HG03439 (cell line): Measurements from ENCODE around the gene B3GAT1.

Source experiments
- ATAC-seq: cut with Tn5 transposase; IDR thresholded peaks from one replicate; pipeline ENCODE4 v1.9.1; 2021; ENCODE audit warnings: mild to moderate bottlenecking, moderate library complexity; ENCODE audit not compliant: unreplicated experiment

Gene B3GAT1

DNA sequence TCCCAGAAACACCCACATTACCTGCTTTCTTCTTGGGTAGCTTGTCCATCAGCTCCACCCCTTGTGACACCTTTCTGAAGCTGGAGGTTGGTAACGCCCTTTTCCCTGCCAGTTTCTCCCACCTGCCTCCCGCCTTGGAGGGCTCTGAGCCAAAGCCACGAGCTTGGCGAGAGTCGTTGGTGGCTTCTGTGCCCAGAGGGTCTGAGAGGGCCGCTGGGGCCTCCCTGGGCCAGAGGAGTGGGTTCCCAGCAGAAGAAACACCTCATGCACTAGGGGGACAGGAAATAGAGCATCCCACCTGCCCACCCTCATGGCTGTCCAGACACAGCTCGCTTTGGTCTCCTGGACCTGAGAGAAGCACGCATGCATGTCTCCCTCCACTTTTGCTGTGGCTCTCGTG, 37.9 kb downstream of the B3GAT1 start:
- no peak for ATAC-seq

DNA sequence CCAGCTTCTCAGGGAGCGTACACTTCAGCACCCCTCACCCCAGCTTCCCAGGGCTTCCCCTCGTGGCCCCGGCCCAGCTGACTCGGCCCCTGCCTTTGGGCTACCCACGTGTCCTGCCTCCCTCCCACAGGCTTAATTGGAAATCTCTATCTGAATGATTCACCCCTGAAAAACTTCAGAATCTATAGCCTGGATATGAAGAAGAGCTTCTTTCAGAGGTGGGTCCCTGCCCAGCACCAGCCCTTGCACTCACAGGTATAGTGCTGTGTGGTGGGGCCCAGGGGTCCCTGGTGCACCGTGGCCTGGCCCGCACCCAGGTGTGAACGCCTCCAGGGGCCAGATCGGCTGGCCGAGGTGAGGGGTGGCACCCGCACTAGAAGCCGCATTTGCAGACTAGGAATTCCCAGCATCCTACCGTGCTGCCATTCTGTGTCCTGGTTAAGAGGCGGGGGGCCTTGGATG, 38.4 kb downstream of the B3GAT1 start:
- no peak for ATAC-seq

DNA sequence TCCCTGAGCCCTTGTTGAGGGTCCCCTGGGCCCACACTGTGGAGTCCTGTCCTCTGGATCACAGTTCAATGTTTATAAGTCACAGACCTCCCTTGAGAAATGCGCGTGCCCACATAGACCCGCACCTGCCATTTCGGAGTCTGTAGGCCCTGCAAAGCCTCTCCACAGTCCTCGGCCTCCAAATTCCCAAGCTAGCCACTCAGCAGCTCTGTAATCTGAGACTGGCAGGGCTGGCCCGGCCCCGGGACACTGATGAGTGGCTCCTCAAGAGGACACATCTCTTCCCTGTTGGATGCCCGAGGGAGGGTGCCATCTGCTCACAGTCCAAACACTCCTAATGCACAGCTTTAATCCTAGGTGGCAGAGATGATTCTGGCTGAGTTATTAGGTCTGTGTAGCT, 39.1 kb downstream of the B3GAT1 start:
- no peak for ATAC-seq

DNA sequence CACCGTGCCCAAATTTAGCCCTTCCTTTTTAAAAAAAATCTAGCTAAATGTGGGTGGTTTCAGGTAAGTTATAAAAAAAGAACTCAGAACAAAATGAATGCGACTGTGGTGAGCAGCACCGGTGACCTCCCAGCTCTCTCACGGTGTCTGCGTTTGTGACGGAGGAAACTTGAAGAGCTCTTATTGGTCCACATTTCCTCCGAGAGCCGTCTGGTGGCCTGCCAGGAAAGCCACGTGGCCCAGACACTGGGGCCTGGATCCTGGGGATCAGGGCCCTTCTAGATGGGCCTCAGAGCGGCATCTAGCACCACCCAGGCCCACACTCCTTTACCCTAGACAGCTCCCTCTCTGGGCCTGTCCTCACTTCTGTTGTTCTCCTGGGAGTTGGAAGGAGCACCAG, 39.5 kb downstream of the B3GAT1 start:
- no peak for ATAC-seq

DNA sequence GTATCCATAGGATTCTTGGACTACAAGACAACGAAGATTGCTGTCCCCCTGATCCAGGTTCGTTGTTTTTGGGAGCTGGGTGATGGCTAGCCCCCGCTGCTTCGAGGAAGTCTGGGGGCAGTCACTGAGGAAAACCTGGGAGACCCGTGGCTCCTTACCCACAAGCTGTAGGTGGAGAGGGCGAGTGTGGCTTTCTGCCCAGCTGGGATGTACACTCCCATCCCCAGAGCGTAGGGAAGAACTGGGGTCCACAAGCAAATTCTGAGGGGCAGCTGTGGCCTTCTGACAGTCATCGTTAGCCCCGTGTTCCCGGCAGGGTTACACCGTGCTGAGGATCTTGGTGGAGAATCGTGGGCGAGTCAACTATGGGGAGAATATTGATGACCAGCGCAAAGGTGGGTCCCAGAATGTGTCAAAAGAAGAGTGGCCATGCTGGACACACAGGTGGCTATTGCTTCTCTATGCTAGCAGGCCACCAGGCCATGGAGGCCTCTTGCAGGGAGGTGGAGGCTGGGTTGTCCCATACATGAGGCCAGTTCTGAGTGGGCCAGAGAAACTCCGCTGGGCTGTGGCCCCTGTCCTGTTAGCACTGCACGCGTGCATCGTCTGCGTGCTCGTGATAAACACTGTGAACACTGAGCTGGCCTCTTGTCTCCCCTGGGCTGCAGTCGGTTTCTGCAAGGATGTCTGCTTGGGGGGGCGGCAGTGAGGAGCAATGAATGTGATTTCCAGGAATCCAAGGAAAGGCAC, 40.4 kb downstream of the B3GAT1 start:
- no peak for ATAC-seq

DNA sequence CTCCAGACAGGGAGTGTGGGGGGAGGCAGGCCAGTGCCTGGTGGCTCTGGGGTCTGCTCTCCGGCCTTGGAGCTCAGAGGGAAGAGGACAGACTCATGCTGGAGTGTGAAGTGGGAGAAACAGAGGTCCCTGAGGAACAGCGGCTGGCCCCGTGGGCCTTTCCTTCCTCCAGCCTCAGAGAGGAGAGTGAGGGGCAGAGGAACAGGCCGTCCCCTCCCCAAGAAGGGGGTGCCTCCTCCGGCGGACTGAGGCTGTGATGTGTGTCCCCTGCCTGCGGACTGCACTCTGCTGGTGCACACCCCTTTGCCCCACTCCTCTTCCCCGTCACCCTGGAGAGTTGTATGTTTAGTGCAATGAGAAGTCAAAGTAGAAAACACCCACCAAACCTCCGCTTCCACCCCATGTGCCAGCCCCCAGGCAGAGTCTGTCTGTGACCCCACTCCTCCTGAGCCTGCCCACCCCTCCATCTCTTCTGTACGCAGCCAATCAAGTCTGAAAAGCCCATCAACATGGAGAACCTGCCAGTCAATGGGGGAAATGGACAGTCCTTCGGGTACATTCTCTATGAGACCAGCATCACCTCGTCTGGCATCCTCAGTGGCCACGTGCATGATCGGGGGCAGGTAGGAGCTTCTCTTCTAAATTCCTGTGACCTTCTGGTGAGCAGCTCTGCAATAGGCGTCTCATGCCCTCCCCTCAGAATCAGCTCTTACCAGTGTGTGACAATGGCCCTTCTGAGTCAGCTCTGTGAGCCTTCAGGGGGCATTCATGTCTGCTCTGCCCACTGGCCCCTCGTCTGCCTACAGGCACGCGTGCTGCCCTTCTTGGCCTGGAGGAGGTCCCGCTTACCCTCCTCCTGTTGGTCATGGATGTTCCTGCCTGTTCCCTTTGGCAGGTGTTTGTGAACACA, 41.3 kb downstream of the B3GAT1 start:
- no peak for ATAC-seq

DNA sequence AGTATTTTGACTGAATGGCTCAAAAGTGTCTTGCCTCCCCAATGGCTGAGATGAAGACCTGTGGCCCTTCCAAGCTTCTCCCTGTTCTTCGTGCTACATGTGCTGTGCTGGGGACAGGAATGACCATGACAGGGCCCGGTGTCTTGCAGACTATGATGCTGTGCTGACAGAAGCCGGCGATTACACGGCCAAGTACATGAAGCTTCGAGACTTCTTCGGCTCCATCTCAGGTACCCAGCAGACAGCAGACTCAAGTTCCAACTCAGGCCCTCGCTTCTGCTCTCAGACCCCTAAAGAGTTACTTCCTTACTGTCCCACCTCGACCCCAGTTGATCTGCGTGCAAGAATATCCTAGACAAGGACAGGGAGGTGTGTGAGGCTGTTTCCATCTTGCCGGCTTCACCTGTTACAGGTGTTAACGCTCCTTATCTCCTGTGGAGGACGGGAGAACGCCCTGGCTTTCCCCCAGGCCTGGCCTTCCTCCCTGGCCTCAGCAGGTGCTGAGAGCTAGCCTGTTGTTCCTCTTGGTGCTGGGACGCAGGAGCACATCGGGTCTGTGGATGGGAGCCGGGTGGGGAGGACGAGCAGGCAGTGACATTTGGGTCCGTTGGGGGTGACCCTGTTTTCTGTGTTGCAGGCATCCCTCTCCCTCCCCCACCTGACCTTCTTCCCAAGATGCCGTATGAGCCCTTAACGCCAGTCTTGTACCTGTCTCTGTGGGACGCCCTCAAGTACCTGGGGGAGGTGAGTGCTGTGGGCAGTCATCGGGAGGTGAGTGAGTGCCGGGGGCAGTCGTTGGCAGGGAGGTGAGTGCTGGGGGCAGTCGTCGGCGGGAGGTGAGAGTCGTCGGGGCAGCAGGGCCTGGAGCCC, 42.2 kb downstream of the B3GAT1 start:
- no peak for ATAC-seq

DNA sequence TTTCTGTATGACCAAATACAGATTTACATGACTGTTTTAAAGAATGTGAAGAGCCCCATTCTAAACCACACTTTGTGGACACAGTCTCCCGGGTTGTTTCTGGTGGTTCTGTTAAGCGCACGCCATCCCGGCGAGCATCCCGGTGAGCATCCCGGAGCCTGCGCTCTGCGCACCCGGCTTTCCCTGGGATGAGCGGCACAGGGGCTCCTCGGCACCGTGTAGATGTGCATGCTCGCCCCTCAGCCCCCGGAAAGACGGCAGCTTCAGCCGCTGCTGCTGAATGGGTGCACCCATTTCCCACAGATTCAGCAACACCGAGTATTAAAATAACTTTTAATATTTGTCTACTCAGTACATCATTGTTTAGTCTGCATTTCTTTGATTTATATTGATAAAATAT, 44.3 kb downstream of the B3GAT1 start:
- ATAC-seq, result no peak

DNA sequence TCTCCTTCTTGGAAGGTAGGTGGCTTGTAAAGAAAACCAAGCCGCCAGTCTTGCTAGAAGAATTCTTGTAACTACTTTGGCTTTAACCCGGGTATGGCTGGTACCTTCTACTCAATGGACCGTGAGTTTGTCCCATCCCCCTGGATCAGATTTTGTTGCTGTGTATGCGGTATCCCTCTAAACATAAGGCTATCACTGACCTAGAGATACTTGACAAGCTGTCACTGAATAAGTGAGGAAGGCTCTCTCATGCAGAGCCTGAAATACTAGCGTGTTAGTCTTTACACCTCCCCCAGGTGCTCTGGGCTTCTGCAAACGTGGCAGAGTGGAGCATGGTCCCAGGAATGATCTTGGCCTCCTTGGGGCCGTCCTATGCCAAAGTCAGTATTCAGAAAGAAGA, 45.8 kb downstream of the B3GAT1 start:
- no peak for ATAC-seq

DNA sequence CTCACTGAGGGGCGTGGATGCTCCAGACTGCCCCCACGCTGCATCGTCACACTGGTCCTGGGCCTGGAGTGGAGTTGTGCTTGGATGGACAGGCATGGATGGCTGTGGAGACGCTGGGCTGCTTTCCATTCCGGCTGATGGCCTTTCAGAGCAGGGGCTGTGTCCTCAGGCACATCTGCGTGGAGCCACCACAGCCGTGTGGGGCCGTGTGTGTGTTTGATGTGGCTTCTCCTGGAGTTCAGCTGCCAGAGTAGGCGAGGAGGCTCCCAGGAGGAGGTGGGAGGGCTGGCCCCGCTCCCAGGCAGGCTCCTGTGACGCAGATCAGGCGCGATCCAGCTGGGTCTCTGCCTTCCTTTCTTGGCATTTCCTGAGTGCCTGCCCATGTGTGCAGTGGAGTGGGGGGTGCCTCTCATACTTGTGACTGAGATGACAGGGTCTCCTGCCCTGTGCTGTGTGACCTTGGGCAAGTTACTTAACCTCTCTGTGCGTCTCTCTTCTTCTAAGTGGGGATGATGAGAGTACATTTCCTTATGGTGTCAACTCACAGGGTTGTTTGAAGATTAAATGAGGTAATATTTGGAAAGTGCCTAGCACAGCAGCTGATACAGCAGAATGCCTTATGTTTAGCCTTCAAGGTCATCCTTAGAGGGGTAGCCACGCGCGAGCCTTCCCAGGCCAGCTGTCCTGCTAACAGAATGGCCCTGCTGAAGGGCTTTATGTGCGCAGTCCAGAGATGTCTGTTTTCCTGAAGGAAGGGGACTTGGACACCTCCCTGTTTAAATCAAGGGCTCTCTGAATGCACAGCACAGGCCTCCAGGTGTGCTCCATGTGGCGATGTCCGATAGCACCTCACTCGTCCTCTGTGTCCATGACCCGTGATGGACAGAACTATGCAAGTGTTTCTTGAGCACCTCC, 46.8 kb downstream of the B3GAT1 start:
- no peak for ATAC-seq

DNA sequence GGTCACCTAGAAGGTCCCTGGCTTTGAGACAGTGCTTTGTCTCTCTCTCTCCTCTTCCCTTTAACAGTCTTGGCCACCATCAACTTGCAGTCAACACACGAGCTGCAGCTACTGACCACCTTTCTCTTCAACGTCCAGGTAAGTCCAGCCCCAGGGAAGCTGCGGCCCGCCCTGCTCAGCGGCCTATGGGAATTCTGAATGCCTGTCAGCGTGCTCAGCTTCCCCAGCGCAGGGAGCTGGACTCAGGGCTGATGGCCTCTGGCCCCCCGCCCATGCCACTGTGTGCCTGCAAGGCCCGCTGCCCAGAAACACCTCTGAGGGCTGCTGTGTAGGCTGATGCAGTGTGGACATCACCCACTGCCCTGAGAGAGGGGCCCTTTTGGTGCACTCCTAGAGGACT, 47.8 kb downstream of the B3GAT1 start:
- ATAC-seq, result no peak

DNA sequence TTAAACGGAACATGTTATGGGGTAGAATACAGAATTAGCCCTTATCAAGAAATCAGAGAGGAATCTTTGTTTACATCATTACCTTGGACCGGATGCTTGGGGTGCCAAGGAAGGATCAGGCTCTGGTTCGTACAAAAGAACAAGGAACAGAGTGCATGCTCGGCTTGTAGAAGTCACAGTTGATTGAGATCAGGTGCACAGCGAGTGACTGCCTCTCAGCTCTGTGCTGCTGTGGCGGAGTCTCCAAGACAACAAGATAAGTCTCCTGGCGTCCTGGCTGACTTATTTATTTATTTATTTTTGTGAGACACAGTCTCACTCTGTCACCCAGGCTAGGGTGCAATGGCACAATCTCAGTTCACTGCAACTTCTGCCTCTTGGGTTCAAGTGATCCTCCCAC, 48.5 kb downstream of the B3GAT1 start:
- ATAC-seq, result no peak

DNA sequence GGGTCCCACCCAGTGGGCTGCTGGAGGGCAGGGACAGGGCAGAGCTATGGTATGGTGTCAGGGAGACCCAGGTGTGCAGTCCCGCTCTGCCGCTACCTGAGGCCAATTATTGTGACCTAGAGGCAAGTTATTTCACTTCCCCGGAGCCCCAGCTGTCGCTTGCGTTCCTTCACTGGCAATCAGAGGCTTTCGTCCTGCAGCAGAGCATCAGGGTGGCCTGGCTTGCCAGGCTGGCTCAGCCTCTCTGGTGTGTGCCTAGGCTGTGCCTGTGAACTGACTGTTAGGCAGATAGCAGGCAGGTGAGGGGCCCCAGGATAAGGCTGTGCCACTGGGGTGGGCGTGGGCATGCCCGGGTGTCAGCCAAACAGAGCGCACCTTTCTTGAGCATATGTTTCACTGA, 48.9 kb downstream of the B3GAT1 start:
- ATAC-seq, result no peak

DNA sequence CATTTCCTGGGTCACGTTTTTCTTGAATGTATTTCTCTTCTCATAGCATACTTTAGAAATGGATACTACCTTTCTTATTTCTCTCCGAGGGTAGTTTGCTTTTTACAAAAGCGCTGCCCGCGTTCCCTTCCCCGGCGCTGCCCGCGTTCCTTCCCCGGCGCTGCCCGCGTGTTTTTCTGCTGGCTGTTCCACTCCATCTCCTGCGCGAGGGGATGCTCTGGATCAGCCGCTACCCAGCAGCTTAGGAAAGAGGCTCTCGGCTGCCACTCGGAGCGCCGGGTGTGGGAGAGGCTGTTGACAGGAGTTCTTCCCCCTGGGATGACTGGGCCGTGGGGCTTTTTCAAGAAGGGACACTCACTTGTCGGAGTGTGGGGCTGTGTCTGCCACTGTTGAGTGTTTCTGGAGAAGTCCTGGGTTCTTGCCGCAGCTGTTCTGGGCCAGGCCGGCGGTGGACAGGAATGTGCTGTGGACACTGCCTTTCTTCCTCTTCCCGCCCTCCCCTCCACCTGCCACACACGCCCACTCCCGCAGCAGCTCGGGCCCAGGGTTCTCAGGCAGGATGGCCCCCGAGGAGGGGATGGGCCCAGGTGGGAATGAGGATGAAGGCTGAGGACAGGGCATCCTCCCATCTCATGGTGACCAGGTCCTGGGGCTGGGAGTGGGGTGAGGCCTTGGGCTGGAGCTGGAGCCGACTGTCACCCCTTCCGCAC, 49.7 kb downstream of the B3GAT1 start:
- no peak for ATAC-seq

DNA sequence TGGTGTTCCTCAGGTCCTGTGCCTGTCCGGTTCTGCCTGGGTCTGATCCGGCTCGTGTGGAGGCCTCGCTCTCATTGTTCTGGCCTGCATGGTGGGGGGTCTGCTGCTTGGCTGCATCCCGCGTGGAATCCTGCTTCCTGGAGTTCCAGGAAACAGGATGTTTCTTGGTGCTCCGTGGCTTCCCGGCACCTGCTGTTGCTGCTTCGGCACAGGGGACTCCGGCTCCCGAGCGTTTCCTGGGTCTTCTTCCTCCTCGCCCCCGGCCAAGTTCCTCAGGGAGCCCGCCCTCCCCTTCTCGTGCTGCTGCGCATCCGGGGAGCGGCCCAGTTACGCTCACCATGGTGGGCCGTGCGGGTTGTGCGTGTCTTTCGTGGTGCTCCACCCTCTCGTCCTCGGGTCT, 50.4 kb downstream of the B3GAT1 start:
- no peak for ATAC-seq

DNA sequence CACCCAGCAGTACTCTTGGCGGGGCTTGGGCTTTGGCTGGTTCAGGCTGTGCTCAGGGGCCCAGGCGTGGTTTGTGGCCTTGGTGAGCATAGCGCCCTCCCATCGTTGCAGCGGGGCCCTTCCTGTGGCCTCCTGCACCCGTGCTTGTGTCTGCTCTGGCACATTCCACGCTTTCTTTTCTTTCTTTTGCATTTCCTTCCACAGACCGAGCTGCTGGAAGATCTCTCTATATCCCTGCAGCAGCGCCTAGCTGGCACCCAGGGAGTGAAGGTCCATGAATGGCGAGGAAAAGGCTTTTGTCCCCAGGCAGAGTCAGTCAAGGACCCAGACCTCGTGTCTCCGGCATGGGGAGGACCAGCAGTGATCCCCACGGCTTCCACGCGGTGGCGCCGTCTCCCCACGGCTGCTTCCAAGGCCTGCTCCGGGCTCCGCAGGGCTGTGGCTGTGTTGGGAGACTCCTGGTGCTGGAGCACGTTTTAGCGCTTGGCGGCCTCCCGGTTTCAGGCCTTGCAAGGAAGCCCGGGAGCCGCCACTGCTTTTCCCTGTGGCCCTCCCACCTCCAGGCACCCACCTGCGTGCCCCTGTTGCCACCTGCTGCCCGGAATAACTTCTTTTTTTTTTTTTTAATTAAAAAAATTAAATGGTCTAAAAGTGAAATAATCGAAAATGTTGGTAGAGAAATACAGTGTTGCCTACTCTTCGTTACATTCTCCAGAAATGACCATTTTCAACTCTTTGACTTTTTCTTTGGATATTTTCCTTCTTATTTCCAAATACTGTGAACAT, 51.8 kb downstream of the B3GAT1 start:
- ATAC-seq, result no peak

DNA sequence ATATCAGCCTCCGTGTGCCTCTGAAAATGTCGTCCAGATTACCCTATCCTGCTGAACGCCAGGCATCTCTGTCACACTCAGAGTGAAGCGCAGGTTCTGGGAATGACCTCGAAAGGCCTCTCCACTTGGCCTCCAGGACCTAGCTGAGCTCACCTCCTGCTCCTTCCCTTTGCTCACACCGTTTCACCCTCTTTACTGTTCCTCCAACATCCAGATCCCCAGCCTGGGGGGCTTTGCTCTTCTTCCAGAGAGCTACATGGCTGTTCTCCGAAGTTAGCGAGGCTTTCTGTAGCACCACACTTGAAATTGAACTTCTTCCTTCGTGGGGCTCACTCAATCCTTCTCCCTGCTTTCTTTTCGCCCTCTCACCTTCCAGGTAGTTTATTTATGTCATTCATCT, 52.4 kb downstream of the B3GAT1 start:
- ATAC-seq, result no peak

DNA sequence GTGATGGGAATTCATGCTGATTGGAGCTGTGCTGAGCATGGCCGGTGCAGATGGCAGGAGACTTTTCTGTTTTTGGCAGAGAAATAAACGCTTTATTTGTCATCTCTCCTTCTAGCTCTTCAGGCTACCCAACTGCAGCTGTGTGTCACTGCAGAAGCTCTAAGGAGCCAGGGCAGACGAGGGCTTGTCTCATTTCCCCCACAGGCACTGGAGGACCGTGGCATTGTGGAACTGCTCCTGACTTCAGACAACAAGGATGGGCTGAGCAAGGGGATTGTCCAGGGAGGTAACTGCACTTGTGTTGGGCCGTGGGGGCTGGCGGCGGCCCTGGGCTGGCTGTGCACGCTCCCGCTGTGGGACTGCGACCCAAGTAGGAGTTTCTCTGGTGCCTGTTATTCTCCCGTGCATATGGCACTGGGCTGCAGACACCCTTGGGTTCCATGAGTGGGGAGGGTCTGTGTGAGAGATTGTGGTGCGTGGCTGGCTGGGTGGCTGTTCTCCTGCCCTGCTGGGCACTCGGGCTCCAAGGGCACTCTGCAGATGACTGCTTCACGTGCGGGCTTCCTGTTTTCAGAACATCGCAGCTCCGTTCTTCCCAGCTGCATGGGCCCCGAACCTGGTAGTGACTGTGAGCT, 53.1 kb downstream of the B3GAT1 start:
- ATAC-seq, result no peak
